GM12878 (cell line): ENCODE results near the gene DNAJC12. TPM values are rescaled to one million over a fixed set of nuclear protein-coding genes. Genes with fewer than 3 reads are reported as not detected.

Source experiments
- BACH1 ChIP-seq: fragments of 450-650 bp; IDR thresholded peaks from 2 replicates; pipeline ENCODE4 v1.6.1; 2017; ENCODE audit warnings: mild to moderate bottlenecking, borderline replicate concordance
- PAX5 ChIP-seq: IDR thresholded peaks from 2 replicates; pipeline ENCODE4 v1.6.1; 2011; ENCODE audit warnings: low read depth, low read length, borderline replicate concordance
- POLR2AphosphoS5 ChIP-seq: IDR thresholded peaks from 2 replicates; pipeline ENCODE4 v1.6.1; 2011; ENCODE audit warnings: mild to moderate bottlenecking, low read length, inconsistent platforms
- polyA plus RNA-seq, 11 experiments: library from polyadenylated mRNA; depleted of rRNA in 4 of 11; unstranded in 6 of 11; stranded (reverse) in 5 of 11; fragments of >200 nt; fragmentation: Nextera tagmentation in 4 of 11; fragmentation: Illumina TruSeq in 1 of 11; extraction: Ambion mirVana in 4 of 11; extraction: Trizol in 1 of 11; gene quantifications; 1 replicate in 1 of 11; 2 replicates in 10 of 11; pipeline versions ENCODE4 v1.2.1 to v1.2.3, GENCODE V29; 2011 to 2016; ENCODE audit warnings: inconsistent platforms in 2 of 11, missing spikeins in 2 of 11, low read depth in 1 of 11
- total RNA-seq, 4 experiments: library from RNA; depleted of rRNA in 3 of 4; stranded (reverse); fragments of >200 nt in 3 of 4; fragmentation: Illumina TruSeq in 1 of 4; extraction: Trizol in 1 of 4; gene quantifications; 2 replicates each; pipeline versions ENCODE4 v1.2.1 to v1.2.3, GENCODE V29; 2013 to 2021
- TF ChIP-seq, protein P1 (sequence below): IDR thresholded peaks from 2 replicates; pipeline ENCODE4 v1.6.1; 2012; ENCODE audit warnings: improper control_type of control experiment, low read depth, low read length; ENCODE audit not compliant: insufficient replicate concordance
- TF ChIP-seq, protein P2 (sequence below): IDR thresholded peaks from 2 replicates; pipeline ENCODE4 v1.6.1; 2012; ENCODE audit warnings: mild to moderate bottlenecking, low read depth, low read length

The DNAJC12 gene
- total and polyA plus RNA-seq, 10 of the 15 experiments (the other 5 are each of a cell fraction or from before 2014, with no cell fraction given), result 1.1 to 4.5 (median 3.0) TPM

DNA sequence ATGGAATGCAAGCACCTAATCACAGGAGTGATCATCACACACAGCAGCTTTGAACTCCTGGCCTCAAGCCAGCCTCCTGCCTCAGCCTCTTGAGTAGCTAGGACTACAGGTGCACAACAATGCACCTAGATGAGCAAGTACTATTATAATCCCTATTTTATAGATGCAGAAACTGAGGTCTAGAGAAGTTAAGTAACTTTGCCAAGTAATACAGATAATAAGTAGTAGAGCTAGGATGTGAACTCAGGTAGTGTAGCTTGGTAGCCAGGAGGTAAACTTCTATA is 33.7 kb downstream of the DNAJC12 start (continued):
- TF ChIP-seq, protein P1, sequence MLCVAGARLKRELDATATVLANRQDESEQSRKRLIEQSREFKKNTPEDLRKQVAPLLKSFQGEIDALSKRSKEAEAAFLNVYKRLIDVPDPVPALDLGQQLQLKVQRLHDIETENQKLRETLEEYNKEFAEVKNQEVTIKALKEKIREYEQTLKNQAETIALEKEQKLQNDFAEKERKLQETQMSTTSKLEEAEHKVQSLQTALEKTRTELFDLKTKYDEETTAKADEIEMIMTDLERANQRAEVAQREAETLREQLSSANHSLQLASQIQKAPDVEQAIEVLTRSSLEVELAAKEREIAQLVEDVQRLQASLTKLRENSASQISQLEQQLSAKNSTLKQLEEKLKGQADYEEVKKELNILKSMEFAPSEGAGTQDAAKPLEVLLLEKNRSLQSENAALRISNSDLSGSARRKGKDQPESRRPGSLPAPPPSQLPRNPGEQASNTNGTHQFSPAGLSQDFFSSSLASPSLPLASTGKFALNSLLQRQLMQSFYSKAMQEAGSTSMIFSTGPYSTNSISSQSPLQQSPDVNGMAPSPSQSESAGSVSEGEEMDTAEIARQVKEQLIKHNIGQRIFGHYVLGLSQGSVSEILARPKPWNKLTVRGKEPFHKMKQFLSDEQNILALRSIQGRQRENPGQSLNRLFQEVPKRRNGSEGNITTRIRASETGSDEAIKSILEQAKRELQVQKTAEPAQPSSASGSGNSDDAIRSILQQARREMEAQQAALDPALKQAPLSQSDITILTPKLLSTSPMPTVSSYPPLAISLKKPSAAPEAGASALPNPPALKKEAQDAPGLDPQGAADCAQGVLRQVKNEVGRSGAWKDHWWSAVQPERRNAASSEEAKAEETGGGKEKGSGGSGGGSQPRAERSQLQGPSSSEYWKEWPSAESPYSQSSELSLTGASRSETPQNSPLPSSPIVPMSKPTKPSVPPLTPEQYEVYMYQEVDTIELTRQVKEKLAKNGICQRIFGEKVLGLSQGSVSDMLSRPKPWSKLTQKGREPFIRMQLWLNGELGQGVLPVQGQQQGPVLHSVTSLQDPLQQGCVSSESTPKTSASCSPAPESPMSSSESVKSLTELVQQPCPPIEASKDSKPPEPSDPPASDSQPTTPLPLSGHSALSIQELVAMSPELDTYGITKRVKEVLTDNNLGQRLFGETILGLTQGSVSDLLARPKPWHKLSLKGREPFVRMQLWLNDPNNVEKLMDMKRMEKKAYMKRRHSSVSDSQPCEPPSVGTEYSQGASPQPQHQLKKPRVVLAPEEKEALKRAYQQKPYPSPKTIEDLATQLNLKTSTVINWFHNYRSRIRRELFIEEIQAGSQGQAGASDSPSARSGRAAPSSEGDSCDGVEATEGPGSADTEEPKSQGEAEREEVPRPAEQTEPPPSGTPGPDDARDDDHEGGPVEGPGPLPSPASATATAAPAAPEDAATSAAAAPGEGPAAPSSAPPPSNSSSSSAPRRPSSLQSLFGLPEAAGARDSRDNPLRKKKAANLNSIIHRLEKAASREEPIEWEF, result no peak
- TF ChIP-seq PAX5 (no peak), POLR2AphosphoS5 (no peak), BACH1 (no peak)
- TF ChIP-seq, protein P2, sequence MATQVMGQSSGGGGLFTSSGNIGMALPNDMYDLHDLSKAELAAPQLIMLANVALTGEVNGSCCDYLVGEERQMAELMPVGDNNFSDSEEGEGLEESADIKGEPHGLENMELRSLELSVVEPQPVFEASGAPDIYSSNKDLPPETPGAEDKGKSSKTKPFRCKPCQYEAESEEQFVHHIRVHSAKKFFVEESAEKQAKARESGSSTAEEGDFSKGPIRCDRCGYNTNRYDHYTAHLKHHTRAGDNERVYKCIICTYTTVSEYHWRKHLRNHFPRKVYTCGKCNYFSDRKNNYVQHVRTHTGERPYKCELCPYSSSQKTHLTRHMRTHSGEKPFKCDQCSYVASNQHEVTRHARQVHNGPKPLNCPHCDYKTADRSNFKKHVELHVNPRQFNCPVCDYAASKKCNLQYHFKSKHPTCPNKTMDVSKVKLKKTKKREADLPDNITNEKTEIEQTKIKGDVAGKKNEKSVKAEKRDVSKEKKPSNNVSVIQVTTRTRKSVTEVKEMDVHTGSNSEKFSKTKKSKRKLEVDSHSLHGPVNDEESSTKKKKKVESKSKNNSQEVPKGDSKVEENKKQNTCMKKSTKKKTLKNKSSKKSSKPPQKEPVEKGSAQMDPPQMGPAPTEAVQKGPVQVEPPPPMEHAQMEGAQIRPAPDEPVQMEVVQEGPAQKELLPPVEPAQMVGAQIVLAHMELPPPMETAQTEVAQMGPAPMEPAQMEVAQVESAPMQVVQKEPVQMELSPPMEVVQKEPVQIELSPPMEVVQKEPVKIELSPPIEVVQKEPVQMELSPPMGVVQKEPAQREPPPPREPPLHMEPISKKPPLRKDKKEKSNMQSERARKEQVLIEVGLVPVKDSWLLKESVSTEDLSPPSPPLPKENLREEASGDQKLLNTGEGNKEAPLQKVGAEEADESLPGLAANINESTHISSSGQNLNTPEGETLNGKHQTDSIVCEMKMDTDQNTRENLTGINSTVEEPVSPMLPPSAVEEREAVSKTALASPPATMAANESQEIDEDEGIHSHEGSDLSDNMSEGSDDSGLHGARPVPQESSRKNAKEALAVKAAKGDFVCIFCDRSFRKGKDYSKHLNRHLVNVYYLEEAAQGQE, result no peak
